Peyer's patch (tissue), 4 donors: Measurements from ENCODE around the gene TSPAN12. TPM values are rescaled to one million over a fixed set of nuclear protein-coding genes. Genes with fewer than 3 reads are reported as not detected.

Source experiments
- DNase-seq, 3 donors: peaks; one replicate each; pipeline ENCODE4 v3.0.0-alpha.2; 2017 to 2019
- H3K27ac ChIP-seq, 4 donors: fragments of 200-600 bp; sonication (generic); one replicate each; pipeline ENCODE4 v1.5.1; 2016 to 2019
- H3K27me3 ChIP-seq, 2 donors: fragments of 200-600 bp; sonication (generic); one replicate each; pipeline ENCODE4 v1.5.1; 2019
- H3K36me3 ChIP-seq, 3 donors: fragments of 200-600 bp; sonication (generic); one replicate each; pipeline ENCODE4 v1.5.1; 2016 to 2019
- H3K4me1 ChIP-seq, 4 donors: fragments of 200-600 bp; sonication (generic); one replicate each; pipeline ENCODE4 v1.5.1; 2016 to 2019
- H3K4me3 ChIP-seq, 4 donors: fragments of 200-600 bp; sonication (generic); 1 replicate in 3 of 4; 2 replicates in 1 of 4; pipeline ENCODE4 v1.5.1; 2016 to 2019; ENCODE audit warnings: mild to moderate bottlenecking in 1 of 4
- H3K9me3 ChIP-seq, 4 donors: fragments of 200-600 bp; sonication (generic); one replicate each; pipeline ENCODE4 v1.5.1; 2016 to 2019; ENCODE audit warnings: mild to moderate bottlenecking in 1 of 4
- POLR2A ChIP-seq, 2 donors: fragments of 450-650 bp; IDR thresholded peaks; one replicate each; pipeline ENCODE4 v1.5.1; 2017; ENCODE audit warnings: antibody characterized with exemption in 2 of 2, mild to moderate bottlenecking in 2 of 2, moderate library complexity in 2 of 2
- total RNA-seq, 4 donors: library from RNA; depleted of rRNA; stranded (reverse); fragments of >200 nt; gene quantifications; one replicate each; pipeline ENCODE4 v1.1.0, GENCODE V29; 2016
- TF ChIP-seq, protein P1 (sequence below), 6 experiments: fragments of 450-650 bp in 4 of 6; fragments of 200-600 bp in 2 of 6; sonication (generic) in 1 of 6; IDR thresholded peaks; one replicate each; pipeline ENCODE4 v1.5.1; 2017 to 2019; ENCODE audit warnings: antibody characterized with exemption in 6 of 6, mild to moderate bottlenecking in 3 of 6, moderate library complexity in 1 of 6

TSPAN12 gene
- total RNA-seq, 4 donors from 2014 or later: 13.2 to 103 (median 84.6) TPM

DNA sequence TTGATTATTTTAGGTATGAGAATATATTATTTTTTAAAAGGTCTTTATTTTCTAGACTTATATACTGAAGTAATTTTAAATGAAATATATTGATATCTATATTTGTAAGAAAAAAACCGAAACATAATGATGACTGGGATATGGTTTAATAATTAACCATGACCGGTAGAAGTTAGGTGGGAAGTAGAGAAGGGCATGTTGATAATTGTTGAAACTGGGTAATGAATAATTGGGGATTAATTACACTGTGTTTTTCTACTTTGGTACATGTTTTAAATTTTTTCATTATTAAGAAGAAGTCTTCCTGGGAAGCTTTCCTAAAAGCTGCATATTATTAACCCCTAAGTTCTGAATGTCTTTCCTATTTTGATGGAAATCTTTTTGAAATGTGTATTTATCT is 16.3 kb downstream of the TSPAN12 start:
- Histone ChIP-seq H3K27ac (no peak overlapping the region), H3K36me3 (peaks cover 0 to 4% (median 0%) of the 10 kb centered on the region in 3 donors), H3K4me1 (no peaks in the 10 kb centered on the region), H3K27me3 (no peaks in the 10 kb centered on the region), H3K9me3 (no peaks in the 10 kb centered on the region), H3K4me3 (no peak overlapping the region)
- no peak for TF ChIP-seq POLR2A (IDR thresholded peaks at IDR 0.05)
- TF ChIP-seq, protein P1, sequence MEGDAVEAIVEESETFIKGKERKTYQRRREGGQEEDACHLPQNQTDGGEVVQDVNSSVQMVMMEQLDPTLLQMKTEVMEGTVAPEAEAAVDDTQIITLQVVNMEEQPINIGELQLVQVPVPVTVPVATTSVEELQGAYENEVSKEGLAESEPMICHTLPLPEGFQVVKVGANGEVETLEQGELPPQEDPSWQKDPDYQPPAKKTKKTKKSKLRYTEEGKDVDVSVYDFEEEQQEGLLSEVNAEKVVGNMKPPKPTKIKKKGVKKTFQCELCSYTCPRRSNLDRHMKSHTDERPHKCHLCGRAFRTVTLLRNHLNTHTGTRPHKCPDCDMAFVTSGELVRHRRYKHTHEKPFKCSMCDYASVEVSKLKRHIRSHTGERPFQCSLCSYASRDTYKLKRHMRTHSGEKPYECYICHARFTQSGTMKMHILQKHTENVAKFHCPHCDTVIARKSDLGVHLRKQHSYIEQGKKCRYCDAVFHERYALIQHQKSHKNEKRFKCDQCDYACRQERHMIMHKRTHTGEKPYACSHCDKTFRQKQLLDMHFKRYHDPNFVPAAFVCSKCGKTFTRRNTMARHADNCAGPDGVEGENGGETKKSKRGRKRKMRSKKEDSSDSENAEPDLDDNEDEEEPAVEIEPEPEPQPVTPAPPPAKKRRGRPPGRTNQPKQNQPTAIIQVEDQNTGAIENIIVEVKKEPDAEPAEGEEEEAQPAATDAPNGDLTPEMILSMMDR (IDR thresholded peaks at IDR 0.05): no peak
- DNase-seq: no peak

DNA sequence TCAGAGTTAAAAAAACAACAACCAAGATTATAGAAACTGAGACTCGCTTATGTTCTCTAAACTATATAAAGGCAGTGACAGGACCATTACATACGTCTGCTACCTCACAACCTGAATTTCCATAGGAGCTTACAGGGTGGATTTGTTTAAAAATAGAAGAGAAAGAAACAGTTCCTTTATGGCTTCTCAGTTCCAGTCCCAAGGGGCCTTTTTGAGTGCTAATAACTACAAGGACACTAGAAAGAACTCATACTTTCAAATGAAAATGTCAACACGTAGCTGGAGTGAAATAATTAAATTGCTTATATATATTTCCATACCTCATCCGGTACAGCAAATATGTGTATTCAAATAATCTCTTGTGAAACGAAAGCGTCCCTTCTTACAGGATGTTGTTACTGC is 19.7 kb downstream of the TSPAN12 start:
- H3K27ac ChIP-seq: no peak overlapping the region
- peaks cover 0 to 4% (median 0%) of the 10 kb centered on the region in 3 donors for H3K36me3 ChIP-seq
- H3K4me1 ChIP-seq: no peaks in the 10 kb centered on the region
- TF ChIP-seq, protein P1 (IDR thresholded peaks at IDR 0.05): no peak
- TF ChIP-seq POLR2A (IDR thresholded peaks at IDR 0.05): no peak
- H3K9me3 ChIP-seq: no peaks in the 10 kb centered on the region
- DNase-seq: no peak
- no peaks in the 10 kb centered on the region for H3K27me3 ChIP-seq
- no peak overlapping the region for H3K4me3 ChIP-seq

DNA sequence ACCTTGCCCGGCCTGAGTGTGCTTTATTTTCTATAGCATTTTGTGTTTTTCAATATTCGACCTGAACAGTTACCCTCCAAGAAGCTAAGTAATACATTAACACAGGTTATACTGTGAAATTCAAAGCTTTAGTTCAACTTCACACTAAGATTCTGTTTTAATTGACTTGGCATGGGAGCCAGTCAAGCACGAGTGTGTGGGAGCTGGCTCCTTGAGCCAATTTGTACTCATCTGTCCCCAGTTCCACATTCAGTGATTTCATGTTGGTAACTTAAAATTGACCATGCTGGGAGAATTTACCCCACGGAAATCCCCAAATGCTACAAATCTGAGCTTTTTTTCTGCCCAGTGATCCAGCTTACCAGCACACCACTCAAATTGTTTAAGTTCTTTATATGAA is 20.3 kb downstream of the TSPAN12 start:
- Histone ChIP-seq H3K4me3 (no peak overlapping the region), H3K9me3 (no peaks in the 10 kb centered on the region), H3K4me1 (no peaks in the 10 kb centered on the region), H3K27me3 (no peaks in the 10 kb centered on the region), H3K36me3 (peaks cover 0 to 4% (median 0%) of the 10 kb centered on the region in 3 donors), H3K27ac (no peak overlapping the region)
- no peak for DNase-seq
- no peak for TF ChIP-seq POLR2A (IDR thresholded peaks at IDR 0.05)
- TF ChIP-seq, protein P1 (IDR thresholded peaks at IDR 0.05): no peak

DNA sequence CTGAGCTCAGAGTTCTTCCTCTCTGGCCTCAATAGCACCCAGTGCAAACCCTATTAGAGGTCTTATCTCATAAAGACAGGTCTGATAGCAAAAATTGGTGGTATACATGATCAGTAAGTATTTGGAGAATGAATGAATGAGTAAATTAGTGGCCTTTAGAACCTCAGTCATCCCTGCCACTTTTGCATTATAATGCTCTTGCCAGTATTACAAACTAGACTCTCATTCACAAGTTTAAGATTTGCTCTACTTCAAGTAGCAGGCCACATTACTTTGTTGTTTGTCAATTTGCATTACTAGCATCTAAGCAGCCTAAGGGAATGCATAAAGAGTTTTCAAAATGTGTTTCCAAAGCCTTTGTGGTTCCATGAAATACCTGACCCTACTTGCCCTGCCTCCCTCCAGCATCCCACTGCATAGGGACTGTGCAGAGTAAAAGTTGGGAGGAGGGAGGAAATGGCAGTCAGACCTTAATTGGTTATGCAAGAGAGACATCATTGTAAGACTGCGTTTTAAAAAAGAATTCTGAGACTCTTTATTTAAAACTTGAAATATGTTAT is 21.3 kb downstream of the TSPAN12 start:
- Histone ChIP-seq H3K9me3 (no peaks in the 10 kb centered on the region), H3K4me1 (no peaks in the 10 kb centered on the region), H3K27ac (no peak overlapping the region), H3K27me3 (no peaks in the 10 kb centered on the region), H3K4me3 (no peak overlapping the region), H3K36me3 (peaks cover 0 to 4% (median 0%) of the 10 kb centered on the region in 3 donors)
- DNase-seq: no peak
- TF ChIP-seq, protein P1 (IDR thresholded peaks at IDR 0.05): no peak
- no peak for TF ChIP-seq POLR2A (IDR thresholded peaks at IDR 0.05)

DNA sequence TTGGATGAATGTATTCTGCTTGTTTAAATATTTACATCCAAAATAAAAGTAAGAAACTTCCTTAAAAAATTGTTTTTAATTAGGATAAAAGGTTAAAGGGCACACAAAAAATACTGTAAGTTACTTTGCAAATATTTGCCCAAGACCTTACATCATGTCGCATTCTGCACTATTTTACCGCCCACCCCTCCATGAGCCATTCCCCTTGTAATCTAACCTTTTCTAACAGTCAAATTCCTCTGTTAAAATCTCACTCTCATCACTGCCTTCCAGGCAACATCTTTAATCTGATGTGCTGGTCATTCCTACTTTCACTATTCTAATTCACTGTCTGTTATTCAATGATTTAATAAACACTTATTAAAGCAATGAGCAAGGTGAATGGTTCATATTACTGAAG is 23.2 kb downstream of the TSPAN12 start:
- DNase-seq: no peak
- no peaks in the 10 kb centered on the region for H3K9me3 ChIP-seq
- TF ChIP-seq, protein P1 (IDR thresholded peaks at IDR 0.05): no peak
- TF ChIP-seq POLR2A (IDR thresholded peaks at IDR 0.05): no peak

DNA sequence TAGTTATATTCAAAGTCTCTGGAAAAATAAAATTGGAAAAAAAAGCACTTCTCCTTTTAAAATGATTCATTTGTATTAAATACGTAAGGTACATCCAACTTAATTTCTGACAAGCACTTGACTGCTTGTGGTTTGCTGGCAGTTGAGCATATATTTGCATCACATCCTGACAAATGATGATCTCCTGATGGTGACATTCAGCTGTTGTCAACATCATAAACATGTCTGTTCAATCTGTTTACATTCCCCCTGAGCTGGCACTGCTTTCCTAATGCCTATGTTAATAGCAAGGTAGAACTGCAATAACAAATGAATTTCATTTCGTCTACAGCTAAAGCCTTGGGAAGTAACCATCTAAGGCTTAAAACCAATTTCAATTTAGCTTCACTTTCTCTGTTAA is 24.4 kb downstream of the TSPAN12 start:
- Histone ChIP-seq H3K4me3 (no peak overlapping the region), H3K4me1 (no peaks in the 10 kb centered on the region), H3K36me3 (peaks cover 0 to 7% (median 0%) of the 10 kb centered on the region in 3 donors), H3K27ac (no peak overlapping the region), H3K27me3 (no peaks in the 10 kb centered on the region), H3K9me3 (no peaks in the 10 kb centered on the region)
- DNase-seq: no peak
- TF ChIP-seq POLR2A (IDR thresholded peaks at IDR 0.05): no peak
- TF ChIP-seq, protein P1 (IDR thresholded peaks at IDR 0.05): no peak

More for the DNA sequence above, 23.2 kb downstream of the TSPAN12 start:
- Histone ChIP-seq H3K4me3 (no peak overlapping the region), H3K27ac (no peak overlapping the region), H3K4me1 (no peaks in the 10 kb centered on the region), H3K36me3 (peaks cover 0 to 10% (median 0%) of the 10 kb centered on the region in 3 donors), H3K27me3 (no peaks in the 10 kb centered on the region)
